ENCODE measurements around the gene IL18BP. TPM values are rescaled to one million over a fixed set of nuclear protein-coding genes. Genes with fewer than 3 reads are reported as not detected.

The IL18BP gene
- total RNA-seq, 1 donor from 2014 or later: 20.9 TPM

DNA sequence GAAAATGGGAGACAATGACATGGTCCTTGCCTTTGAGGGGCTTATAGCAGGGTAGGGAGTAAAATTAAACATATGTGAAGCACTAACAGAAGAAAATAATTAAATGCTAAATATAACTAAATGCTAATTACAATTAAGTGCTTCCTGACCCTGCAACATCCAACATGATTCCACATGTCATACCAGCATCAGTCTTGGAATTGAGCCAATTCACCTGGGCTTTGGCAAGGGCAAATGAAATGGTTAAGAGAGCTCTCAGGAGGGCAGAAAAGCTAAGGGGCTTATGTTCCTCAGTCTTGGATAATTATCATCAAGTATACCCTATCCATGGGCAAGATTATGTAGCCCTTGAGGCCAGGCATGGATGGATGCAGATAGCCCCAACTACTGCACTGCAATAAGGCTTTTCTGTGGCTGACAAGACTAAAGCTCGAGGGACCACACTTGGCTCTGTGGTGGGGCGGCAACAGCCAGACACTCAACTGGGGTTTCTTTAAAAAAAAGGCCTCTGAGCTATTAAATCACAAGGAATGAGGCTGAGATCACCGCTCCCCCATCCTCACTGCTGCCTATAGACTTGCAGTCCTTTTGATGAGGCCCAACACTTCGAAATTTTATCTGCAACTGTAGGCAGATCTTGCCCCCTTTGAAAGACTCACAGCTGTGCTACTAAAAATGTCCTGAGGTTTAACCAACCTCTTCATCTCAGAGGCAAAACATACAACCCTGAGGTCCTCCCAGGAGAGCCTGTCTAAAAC, 39.0 kb downstream of the IL18BP start:
- H3K27me3 Mint-ChIP-seq (ENCODE audit: low read depth): no peaks in the 10 kb centered on the region
- H3K4me1 Mint-ChIP-seq: peaks cover 7% of the 10 kb centered on the region
- peaks cover 14% of the 10 kb centered on the region for H3K36me3 Mint-ChIP-seq
- no peaks in the 10 kb centered on the region for H3K9me3 Mint-ChIP-seq
- no peak overlapping the region for H3K4me3 Mint-ChIP-seq
- no peak for TF ChIP-seq CTCF (IDR thresholded peaks at IDR 0.05; ENCODE audit: unreplicated experiment)
- no peak overlapping the region for H3K27ac Mint-ChIP-seq
- no peak for DNase-seq (ENCODE audit: low spot score in 2 of 2, unreplicated experiment in 2 of 2)

DNA sequence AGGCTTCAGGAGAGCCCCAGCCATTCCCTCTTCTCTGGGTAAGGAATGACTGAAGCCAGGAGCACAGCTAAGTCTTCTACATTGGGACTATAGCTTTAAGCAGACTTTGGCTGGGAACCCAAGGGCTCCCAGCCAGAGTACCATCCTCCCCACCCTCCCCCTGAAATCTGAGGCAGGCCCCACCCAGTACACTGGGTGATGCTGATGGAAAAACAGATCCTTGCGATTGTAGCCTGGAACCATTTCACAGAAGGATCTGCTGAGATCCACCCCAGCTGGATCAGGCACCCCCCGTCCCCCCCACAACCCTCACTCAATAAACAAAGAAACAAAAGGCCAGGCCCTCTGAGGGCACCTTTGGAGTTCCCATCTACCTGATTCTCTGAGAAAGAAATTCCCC, 39.8 kb downstream of the IL18BP start:
- peaks cover 7% of the 10 kb centered on the region for H3K4me1 Mint-ChIP-seq
- no peak for DNase-seq (ENCODE audit: low spot score in 2 of 2, unreplicated experiment in 2 of 2)
- no peaks in the 10 kb centered on the region for H3K9me3 Mint-ChIP-seq
- TF ChIP-seq CTCF (IDR thresholded peaks at IDR 0.05; ENCODE audit: unreplicated experiment): no peak
- no peaks in the 10 kb centered on the region for H3K27me3 Mint-ChIP-seq (ENCODE audit: low read depth)
- no peak overlapping the region for H3K27ac Mint-ChIP-seq
- no peak overlapping the region for H3K4me3 Mint-ChIP-seq
- H3K36me3 Mint-ChIP-seq: peaks cover 14% of the 10 kb centered on the region

- Mint-ChIP-seq H3K9me3 (no peaks in the 10 kb centered on the region), H3K27me3 (ENCODE audit: low read depth) (no peaks in the 10 kb centered on the region), H3K36me3 (peaks cover 10% of the 10 kb centered on the region), H3K27ac (no peak overlapping the region), H3K4me3 (no peak overlapping the region), H3K4me1 (peaks cover 7% of the 10 kb centered on the region)
- DNase-seq (ENCODE audit: low spot score in 2 of 2, unreplicated experiment in 2 of 2): no peak
- TF ChIP-seq CTCF (IDR thresholded peaks at IDR 0.05; ENCODE audit: unreplicated experiment): no peak
Observed at GRCh38 chr11:72039031-72039855, 40.5 kb downstream of the IL18BP start.

DNA sequence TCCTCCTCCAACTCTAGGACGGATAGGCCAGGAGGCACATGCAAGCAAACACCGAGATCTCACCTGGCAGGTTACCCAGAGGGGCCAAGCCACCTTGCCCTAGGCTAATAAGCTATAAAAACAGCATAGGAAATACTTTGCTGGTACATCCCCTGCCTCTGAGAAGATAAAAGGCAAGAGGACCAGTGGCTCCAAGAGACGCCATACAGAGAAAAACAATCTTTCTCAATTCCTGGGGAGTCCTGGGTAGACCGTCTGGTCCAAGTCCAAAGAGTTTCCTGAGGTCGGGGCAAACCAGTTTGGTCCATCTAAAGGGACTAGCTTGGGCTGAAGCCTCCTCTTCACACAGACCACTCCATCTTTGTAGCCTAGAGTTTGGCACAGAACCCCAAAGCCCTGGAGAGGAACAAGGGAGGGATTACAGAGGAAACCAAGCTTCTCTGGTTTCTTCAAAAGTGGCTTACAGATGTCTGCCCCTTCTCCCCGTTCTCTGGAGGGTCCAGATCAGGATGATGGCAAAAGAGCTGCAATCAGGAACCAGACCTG, 41.2 kb downstream of the IL18BP start:
- no peak for TF ChIP-seq CTCF (IDR thresholded peaks at IDR 0.05; ENCODE audit: unreplicated experiment)
- no peak for DNase-seq (ENCODE audit: low spot score in 2 of 2, unreplicated experiment in 2 of 2)
- Mint-ChIP-seq H3K27me3 (ENCODE audit: low read depth) (no peaks in the 10 kb centered on the region), H3K27ac (no peak overlapping the region), H3K9me3 (no peaks in the 10 kb centered on the region), H3K4me1 (peaks cover 8% of the 10 kb centered on the region), H3K36me3 (peaks cover 9% of the 10 kb centered on the region), H3K4me3 (no peak overlapping the region)

GRCh38 chr11:72040491-72041363, 42.0 kb downstream of the IL18BP start:
- no peaks in the 10 kb centered on the region for H3K27me3 Mint-ChIP-seq (ENCODE audit: low read depth)

More at GRCh38 chr11:72040491-72041363, 42.0 kb downstream of the IL18BP start:
- peaks cover 10% of the 10 kb centered on the region for H3K4me1 Mint-ChIP-seq
- DNase-seq (ENCODE audit: low spot score in 2 of 2, unreplicated experiment in 2 of 2): peak; percentile 88 to 95
- H3K36me3 Mint-ChIP-seq: peaks cover 4% of the 10 kb centered on the region
- H3K4me3 Mint-ChIP-seq: no peak overlapping the region
- no peaks in the 10 kb centered on the region for H3K9me3 Mint-ChIP-seq
- H3K27ac Mint-ChIP-seq: no peak overlapping the region
- no peak for TF ChIP-seq CTCF (IDR thresholded peaks at IDR 0.05; ENCODE audit: unreplicated experiment)

Measured in mesothelial cell of epicardium (in vitro differentiated cells).